HEK293T (cell line): ENCODE data around the gene WIPF3.

Experiments used
- ARNT ChIP-seq: fragments of 450-650 bp; IDR thresholded peaks from 2 replicates; pipeline ENCODE4 v1.6.1; 2017; ENCODE audit warnings: mild to moderate bottlenecking
- BHLHE40 ChIP-seq: fragments of 450-650 bp; IDR thresholded peaks from 2 replicates; pipeline ENCODE4 v1.6.1; 2016; ENCODE audit warnings: mild to moderate bottlenecking, moderate library complexity, borderline replicate concordance
- CTBP1 ChIP-seq: fragments of 450-650 bp; IDR thresholded peaks from 2 replicates; pipeline ENCODE4 v1.6.1; 2016; ENCODE audit warnings: borderline replicate concordance
- FOXK2 ChIP-seq: fragments of 450-650 bp; IDR thresholded peaks from 2 replicates; pipeline ENCODE4 v1.6.1; 2016; ENCODE audit warnings: mild to moderate bottlenecking
- FOXM1 ChIP-seq: fragments of 450-650 bp; IDR thresholded peaks from 2 replicates; pipeline ENCODE4 v1.6.1; 2017; ENCODE audit warnings: mild to moderate bottlenecking, borderline replicate concordance
- LEF1 ChIP-seq: fragments of 450-650 bp; IDR thresholded peaks from 2 replicates; pipeline ENCODE4 v1.6.1; 2017; ENCODE audit warnings: mild to moderate bottlenecking, borderline replicate concordance
- NFRKB ChIP-seq: fragments of 450-650 bp; IDR thresholded peaks from 2 replicates; pipeline ENCODE4 v1.6.1; 2016; ENCODE audit warnings: mild to moderate bottlenecking, moderate library complexity
- SP1 ChIP-seq: fragments of 450-650 bp; IDR thresholded peaks from 2 replicates; pipeline ENCODE4 v1.6.1; 2017
- SUZ12 ChIP-seq: fragments of 450-650 bp; IDR thresholded peaks from 2 replicates; pipeline ENCODE4 v1.6.1; 2016; ENCODE audit warnings: mild to moderate bottlenecking
- ZNF384 ChIP-seq: fragments of 450-650 bp; IDR thresholded peaks from 2 replicates; pipeline ENCODE4 v1.6.1; 2016
- TF ChIP-seq, protein P1 (sequence below): fragments of 450-650 bp; IDR thresholded peaks from 2 replicates; pipeline ENCODE4 v1.6.1; 2016

DNA sequence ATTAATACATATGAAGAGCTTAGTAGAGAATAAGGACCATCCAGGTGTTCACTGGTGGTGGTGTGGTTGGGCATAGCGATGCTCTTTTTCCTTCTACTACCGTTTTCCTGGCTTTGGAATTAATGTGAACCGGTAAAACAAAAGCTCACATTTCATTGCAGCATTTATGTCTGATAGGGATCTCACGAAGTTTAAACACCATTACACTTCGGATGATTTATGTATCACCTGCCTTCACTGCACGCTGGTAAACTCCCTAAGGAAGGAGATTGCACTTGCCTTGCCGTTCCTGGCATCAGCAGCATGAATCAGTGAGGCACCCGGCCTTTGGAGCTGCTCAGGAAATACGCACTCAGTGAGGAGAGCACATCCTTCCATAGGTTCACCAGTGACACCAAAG is 47.5 kb downstream of the WIPF3 start:
- TF ChIP-seq SUZ12 (no peak), SP1 (no peak), LEF1 (no peak), BHLHE40 (no peak), CTBP1 (no peak), FOXM1 (no peak), NFRKB (no peak), ARNT (no peak), ZNF384 (no peak), FOXK2 (no peak)
- TF ChIP-seq, protein P1, sequence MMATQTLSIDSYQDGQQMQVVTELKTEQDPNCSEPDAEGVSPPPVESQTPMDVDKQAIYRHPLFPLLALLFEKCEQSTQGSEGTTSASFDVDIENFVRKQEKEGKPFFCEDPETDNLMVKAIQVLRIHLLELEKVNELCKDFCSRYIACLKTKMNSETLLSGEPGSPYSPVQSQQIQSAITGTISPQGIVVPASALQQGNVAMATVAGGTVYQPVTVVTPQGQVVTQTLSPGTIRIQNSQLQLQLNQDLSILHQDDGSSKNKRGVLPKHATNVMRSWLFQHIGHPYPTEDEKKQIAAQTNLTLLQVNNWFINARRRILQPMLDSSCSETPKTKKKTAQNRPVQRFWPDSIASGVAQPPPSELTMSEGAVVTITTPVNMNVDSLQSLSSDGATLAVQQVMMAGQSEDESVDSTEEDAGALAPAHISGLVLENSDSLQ = peak; percentile 85
